ENCODE measurements around the gene ASB4.

ASB4 gene

GRCh38 chr7:95478272-95479037 lies 7.3 kb upstream of the ASB4 start:
- 73 to 85% methylated on average over 12 to 15 of the region's 18 CpGs for WGBS, 2 experiments (ENCODE audit: insufficient coverage in 2 of 2)
- H3K27ac ChIP-seq (ENCODE audit: low read depth, low read length, severe bottlenecking): peak overlapping the region; percentile 78
- H3K4me3 ChIP-seq (ENCODE audit: extremely low read depth, insufficient read depth, low read length, poor library complexity, severe bottlenecking): no peak overlapping the region
- no peaks in the 10 kb centered on the region for H3K9me3 ChIP-seq (ENCODE audit: control insufficient read depth, low read length)
- peaks cover 6% of the 10 kb centered on the region for H3K4me1 ChIP-seq (ENCODE audit: control insufficient read depth, insufficient read depth, low read length, poor library complexity, severe bottlenecking)
- H3K36me3 ChIP-seq (ENCODE audit: control insufficient read depth, insufficient read depth, low read length): no peaks in the 10 kb centered on the region

- H3K36me3 ChIP-seq (ENCODE audit: control insufficient read depth, insufficient read depth, low read length): no peaks in the 10 kb centered on the region
- H3K4me3 ChIP-seq (ENCODE audit: extremely low read depth, insufficient read depth, low read length, poor library complexity, severe bottlenecking): no peak overlapping the region
- no peaks in the 10 kb centered on the region for H3K9me3 ChIP-seq (ENCODE audit: control insufficient read depth, low read length)
- H3K27ac ChIP-seq (ENCODE audit: low read depth, low read length, severe bottlenecking): no peak overlapping the region
- peaks cover 6% of the 10 kb centered on the region for H3K4me1 ChIP-seq (ENCODE audit: control insufficient read depth, insufficient read depth, low read length, poor library complexity, severe bottlenecking)
Measured at GRCh38 chr7:95479992-95480624, 5.6 kb upstream of the ASB4 start.

- H3K9me3 ChIP-seq (ENCODE audit: control insufficient read depth, low read length): no peaks in the 10 kb centered on the region
- H3K36me3 ChIP-seq (ENCODE audit: control insufficient read depth, insufficient read depth, low read length): no peaks in the 10 kb centered on the region
- no peak overlapping the region for H3K4me3 ChIP-seq (ENCODE audit: extremely low read depth, insufficient read depth, low read length, poor library complexity, severe bottlenecking)
- 100% methylated on average over 2 of the region's 3 CpGs for WGBS, 2 experiments (ENCODE audit: insufficient coverage in 2 of 2)
- H3K27ac ChIP-seq (ENCODE audit: low read depth, low read length, severe bottlenecking): no peak overlapping the region
- peaks cover 3% of the 10 kb centered on the region for H3K4me1 ChIP-seq (ENCODE audit: control insufficient read depth, insufficient read depth, low read length, poor library complexity, severe bottlenecking)
Measured at GRCh38 chr7:95481271-95482165, 4.2 kb upstream of the ASB4 start.

GRCh38 chr7:95482424-95482823 lies 3.3 kb upstream of the ASB4 start:
- Histone ChIP-seq H3K27ac (ENCODE audit: low read depth, low read length, severe bottlenecking) (no peak overlapping the region), H3K4me1 (ENCODE audit: control insufficient read depth, insufficient read depth, low read length, poor library complexity, severe bottlenecking) (no peaks in the 10 kb centered on the region), H3K4me3 (ENCODE audit: extremely low read depth, insufficient read depth, low read length, poor library complexity, severe bottlenecking) (no peak overlapping the region), H3K9me3 (ENCODE audit: control insufficient read depth, low read length) (no peaks in the 10 kb centered on the region), H3K36me3 (ENCODE audit: control insufficient read depth, insufficient read depth, low read length) (no peaks in the 10 kb centered on the region)
- 90 to 100% methylated on average over 1 of the region's 4 CpGs for WGBS, 2 experiments (ENCODE audit: insufficient coverage in 2 of 2)

- H3K9me3 ChIP-seq (ENCODE audit: control insufficient read depth, low read length): no peaks in the 10 kb centered on the region
- WGBS, 2 experiments (ENCODE audit: insufficient coverage in 2 of 2): 90 to 98% methylated on average over 2 to 3 of the region's 3 CpGs
- H3K36me3 ChIP-seq (ENCODE audit: control insufficient read depth, insufficient read depth, low read length): no peaks in the 10 kb centered on the region
- peaks cover 9% of the 10 kb centered on the region for H3K4me1 ChIP-seq (ENCODE audit: control insufficient read depth, insufficient read depth, low read length, poor library complexity, severe bottlenecking)
- H3K27ac ChIP-seq (ENCODE audit: low read depth, low read length, severe bottlenecking): no peak overlapping the region
- H3K4me3 ChIP-seq (ENCODE audit: extremely low read depth, insufficient read depth, low read length, poor library complexity, severe bottlenecking): no peak overlapping the region
Measured at GRCh38 chr7:95490231-95490762, 4.6 kb downstream of the ASB4 start.

GRCh38 chr7:95491201-95491600 lies 5.5 kb downstream of the ASB4 start:
- Histone ChIP-seq H3K9me3 (ENCODE audit: control insufficient read depth, low read length) (no peaks in the 10 kb centered on the region), H3K4me3 (ENCODE audit: extremely low read depth, insufficient read depth, low read length, poor library complexity, severe bottlenecking) (no peak overlapping the region), H3K4me1 (ENCODE audit: control insufficient read depth, insufficient read depth, low read length, poor library complexity, severe bottlenecking) (peaks cover 9% of the 10 kb centered on the region), H3K27ac (ENCODE audit: low read depth, low read length, severe bottlenecking) (no peak overlapping the region), H3K36me3 (ENCODE audit: control insufficient read depth, insufficient read depth, low read length) (no peaks in the 10 kb centered on the region)
- WGBS, 2 experiments (ENCODE audit: insufficient coverage in 2 of 2): 100% methylated on average over 1 of the region's 4 CpGs

GRCh38 chr7:95491634-95492314 lies 6.0 kb downstream of the ASB4 start:
- WGBS, 2 experiments (ENCODE audit: insufficient coverage in 2 of 2): 96 to 100% methylated on average over 1 to 2 of the region's 2 CpGs
- no peaks in the 10 kb centered on the region for H3K36me3 ChIP-seq (ENCODE audit: control insufficient read depth, insufficient read depth, low read length)
- no peak overlapping the region for H3K27ac ChIP-seq (ENCODE audit: low read depth, low read length, severe bottlenecking)
- peaks cover 9% of the 10 kb centered on the region for H3K4me1 ChIP-seq (ENCODE audit: control insufficient read depth, insufficient read depth, low read length, poor library complexity, severe bottlenecking)
- no peak overlapping the region for H3K4me3 ChIP-seq (ENCODE audit: extremely low read depth, insufficient read depth, low read length, poor library complexity, severe bottlenecking)
- H3K9me3 ChIP-seq (ENCODE audit: control insufficient read depth, low read length): no peaks in the 10 kb centered on the region

GRCh38 chr7:95493247-95493646 lies 7.5 kb downstream of the ASB4 start:
- Histone ChIP-seq H3K4me3 (ENCODE audit: extremely low read depth, insufficient read depth, low read length, poor library complexity, severe bottlenecking) (no peak overlapping the region), H3K9me3 (ENCODE audit: control insufficient read depth, low read length) (no peaks in the 10 kb centered on the region), H3K36me3 (ENCODE audit: control insufficient read depth, insufficient read depth, low read length) (no peaks in the 10 kb centered on the region), H3K27ac (ENCODE audit: low read depth, low read length, severe bottlenecking) (no peak overlapping the region), H3K4me1 (ENCODE audit: control insufficient read depth, insufficient read depth, low read length, poor library complexity, severe bottlenecking) (peaks cover 9% of the 10 kb centered on the region)

- no CpG with 5 or more reads among the region's 2 CpGs for WGBS, 2 experiments (ENCODE audit: insufficient coverage in 2 of 2)
- Histone ChIP-seq H3K4me3 (ENCODE audit: extremely low read depth, insufficient read depth, low read length, poor library complexity, severe bottlenecking) (no peak overlapping the region), H3K9me3 (ENCODE audit: control insufficient read depth, low read length) (no peaks in the 10 kb centered on the region), H3K27ac (ENCODE audit: low read depth, low read length, severe bottlenecking) (no peak overlapping the region), H3K4me1 (ENCODE audit: control insufficient read depth, insufficient read depth, low read length, poor library complexity, severe bottlenecking) (peaks cover 9% of the 10 kb centered on the region), H3K36me3 (ENCODE audit: control insufficient read depth, insufficient read depth, low read length) (no peaks in the 10 kb centered on the region)
Measured at GRCh38 chr7:95493844-95494243, 8.1 kb downstream of the ASB4 start.

- Histone ChIP-seq H3K9me3 (ENCODE audit: control insufficient read depth, low read length) (no peaks in the 10 kb centered on the region), H3K4me1 (ENCODE audit: control insufficient read depth, insufficient read depth, low read length, poor library complexity, severe bottlenecking) (peaks cover 19% of the 10 kb centered on the region), H3K27ac (ENCODE audit: low read depth, low read length, severe bottlenecking) (peak overlapping the region; percentile 58), H3K4me3 (ENCODE audit: extremely low read depth, insufficient read depth, low read length, poor library complexity, severe bottlenecking) (no peak overlapping the region), H3K36me3 (ENCODE audit: control insufficient read depth, insufficient read depth, low read length) (no peaks in the 10 kb centered on the region)
- 78 to 82% methylated on average over 4 of the region's 5 CpGs for WGBS, 2 experiments (ENCODE audit: insufficient coverage in 2 of 2)
Measured at GRCh38 chr7:95501261-95501832, 15.6 kb downstream of the ASB4 start.
